ENCODE data around the gene IPO4.

The IPO4 gene, protein sequence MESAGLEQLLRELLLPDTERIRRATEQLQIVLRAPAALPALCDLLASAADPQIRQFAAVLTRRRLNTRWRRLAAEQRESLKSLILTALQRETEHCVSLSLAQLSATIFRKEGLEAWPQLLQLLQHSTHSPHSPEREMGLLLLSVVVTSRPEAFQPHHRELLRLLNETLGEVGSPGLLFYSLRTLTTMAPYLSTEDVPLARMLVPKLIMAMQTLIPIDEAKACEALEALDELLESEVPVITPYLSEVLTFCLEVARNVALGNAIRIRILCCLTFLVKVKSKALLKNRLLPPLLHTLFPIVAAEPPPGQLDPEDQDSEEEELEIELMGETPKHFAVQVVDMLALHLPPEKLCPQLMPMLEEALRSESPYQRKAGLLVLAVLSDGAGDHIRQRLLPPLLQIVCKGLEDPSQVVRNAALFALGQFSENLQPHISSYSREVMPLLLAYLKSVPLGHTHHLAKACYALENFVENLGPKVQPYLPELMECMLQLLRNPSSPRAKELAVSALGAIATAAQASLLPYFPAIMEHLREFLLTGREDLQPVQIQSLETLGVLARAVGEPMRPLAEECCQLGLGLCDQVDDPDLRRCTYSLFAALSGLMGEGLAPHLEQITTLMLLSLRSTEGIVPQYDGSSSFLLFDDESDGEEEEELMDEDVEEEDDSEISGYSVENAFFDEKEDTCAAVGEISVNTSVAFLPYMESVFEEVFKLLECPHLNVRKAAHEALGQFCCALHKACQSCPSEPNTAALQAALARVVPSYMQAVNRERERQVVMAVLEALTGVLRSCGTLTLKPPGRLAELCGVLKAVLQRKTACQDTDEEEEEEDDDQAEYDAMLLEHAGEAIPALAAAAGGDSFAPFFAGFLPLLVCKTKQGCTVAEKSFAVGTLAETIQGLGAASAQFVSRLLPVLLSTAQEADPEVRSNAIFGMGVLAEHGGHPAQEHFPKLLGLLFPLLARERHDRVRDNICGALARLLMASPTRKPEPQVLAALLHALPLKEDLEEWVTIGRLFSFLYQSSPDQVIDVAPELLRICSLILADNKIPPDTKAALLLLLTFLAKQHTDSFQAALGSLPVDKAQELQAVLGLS

DNA sequence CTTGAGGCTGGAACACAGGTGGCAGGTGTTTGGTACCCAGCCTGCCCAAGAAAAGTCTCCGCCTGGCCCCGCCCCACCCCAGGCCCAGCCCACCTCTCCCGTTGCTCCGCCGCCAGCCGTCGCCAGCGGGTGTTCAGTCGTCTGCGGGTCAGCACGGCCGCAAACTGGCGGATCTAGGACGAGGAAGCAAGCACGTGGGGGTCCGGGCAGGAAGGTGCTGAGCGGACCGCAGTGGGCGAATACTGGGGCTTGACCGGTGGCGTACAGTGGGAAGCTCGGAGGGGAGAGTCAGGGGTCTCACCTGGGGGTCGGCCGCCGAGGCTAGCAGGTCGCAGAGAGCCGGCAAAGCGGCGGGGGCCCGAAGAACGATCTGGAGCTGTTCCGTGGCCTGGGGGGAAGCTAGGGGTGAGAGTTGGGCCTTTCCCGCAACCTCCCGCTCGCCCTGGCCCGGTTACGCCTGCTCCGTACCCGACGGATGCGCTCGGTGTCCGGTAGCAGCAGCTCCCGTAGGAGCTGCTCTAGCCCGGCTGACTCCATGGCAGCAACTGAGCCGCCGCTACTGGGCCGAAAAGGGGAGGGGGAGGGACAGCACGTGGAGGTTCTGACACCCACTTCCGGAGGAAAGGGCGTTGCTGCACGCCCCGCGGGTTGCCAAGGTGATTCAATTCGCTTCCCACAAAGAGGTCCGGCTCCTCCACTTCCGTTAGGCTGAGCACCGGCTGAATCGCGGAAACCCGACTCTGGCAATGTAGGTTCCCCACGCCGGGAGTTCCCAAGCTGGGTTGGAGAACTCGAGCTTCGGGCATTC lies at the start of gene IPO4:
TSS of gene IPO4 (minus strand) at position 566 of the 808 bp plus-strand sequence. CDS start at position 537, 29 bp downstream.
- peak within 1 kb of the TSS; percentile 78 for H3K27ac ChIP-seq
- no peak for TF ChIP-seq CTCF (conservative IDR thresholded peaks at IDR 0.05; ENCODE audit: low read depth)
- CTCF ChIA-PET = interaction anchor here (0.6 to 0.9 kb wide), 3 partner anchors 8 to 120 kb away, joined by 3 read pairs; partner anchors contain the start of genes CIDEB and MDP1
- DNase-seq (ENCODE audit: low spot score) = peak; percentile 98
- POLR2A ChIA-PET (ENCODE audit: low non-redundant PET) = interaction anchor here (0.5 kb wide), 1 partner anchor 24 kb away, joined by 4 read pairs; no protein-coding TSS in a partner anchor

DNA sequence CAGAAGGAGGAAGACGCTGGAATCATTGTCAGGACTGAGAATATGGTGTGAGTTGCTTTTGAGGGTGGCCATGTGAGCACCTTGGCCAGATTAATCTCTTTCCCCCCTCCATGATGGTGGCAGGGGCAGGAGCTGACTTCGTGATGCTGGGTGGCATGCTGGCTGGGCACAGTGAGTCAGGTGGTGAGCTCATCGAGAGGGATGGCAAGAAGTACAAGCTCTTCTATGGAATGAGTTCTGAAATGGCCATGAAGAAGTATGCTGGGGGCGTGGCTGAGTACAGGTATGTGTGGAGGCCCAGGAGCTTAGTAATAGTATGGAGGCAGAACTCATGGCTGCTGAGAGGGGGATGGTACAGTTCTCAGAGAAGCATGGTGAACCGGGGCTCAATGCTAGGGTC lies 49.5 kb upstream of the IPO4 start:
- ChIA-PET POLR2A (ENCODE audit: low non-redundant PET) (no interaction called here), CTCF (no interaction called here)
- no peak for TF ChIP-seq CTCF (conservative IDR thresholded peaks at IDR 0.05; ENCODE audit: low read depth)
- H3K27ac ChIP-seq = peak overlapping the region; percentile 42
- DNase-seq (ENCODE audit: low spot score) = peak; percentile 58

DNA sequence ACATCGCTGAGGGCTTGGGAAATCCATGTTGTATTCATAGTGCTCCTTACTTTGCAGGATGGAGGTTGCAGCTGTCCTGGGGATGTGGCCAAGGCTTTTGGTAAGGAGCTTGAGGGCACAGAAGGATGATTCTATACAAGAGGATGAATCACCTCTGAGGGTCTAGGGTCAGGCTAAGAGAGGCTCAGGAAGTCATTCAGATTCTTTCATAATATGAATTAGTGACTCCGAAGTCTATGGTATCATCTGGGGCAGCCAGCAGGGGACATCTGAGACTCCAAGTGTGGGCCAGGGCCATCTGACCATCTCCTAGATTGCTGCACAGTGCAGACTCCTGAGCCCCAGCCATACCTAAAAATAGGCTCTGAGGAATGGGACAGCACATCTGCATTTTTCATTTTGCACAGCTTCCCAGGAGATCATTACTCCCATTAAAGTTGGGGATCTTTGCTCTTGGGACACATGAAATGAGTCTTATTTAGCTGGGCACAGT lies 48.9 kb upstream of the IPO4 start:
- peak overlapping the region; percentile 42; the same call in 1 of the 2 replicates for H3K27ac ChIP-seq
- TF ChIP-seq CTCF (conservative IDR thresholded peaks at IDR 0.05; ENCODE audit: low read depth) = no peak
- no peak for DNase-seq (ENCODE audit: low spot score)
- ChIA-PET CTCF (interaction anchor here (0.5 kb wide), 1 partner anchor 226 kb away, joined by 5 read pairs; no protein-coding TSS in a partner anchor), POLR2A (ENCODE audit: low non-redundant PET) (no interaction called here)

- ChIA-PET POLR2A (ENCODE audit: low non-redundant PET) (no interaction called here), CTCF (no interaction called here)
- H3K27ac ChIP-seq = peak overlapping the region; percentile 42; the same call in 1 of the 2 replicates
- no peak for DNase-seq (ENCODE audit: low spot score)
- TF ChIP-seq CTCF (conservative IDR thresholded peaks at IDR 0.05; ENCODE audit: low read depth) = no peak
Observed at GRCh38 chr14:24236689-24237462, 48.3 kb upstream of the IPO4 start.

DNA sequence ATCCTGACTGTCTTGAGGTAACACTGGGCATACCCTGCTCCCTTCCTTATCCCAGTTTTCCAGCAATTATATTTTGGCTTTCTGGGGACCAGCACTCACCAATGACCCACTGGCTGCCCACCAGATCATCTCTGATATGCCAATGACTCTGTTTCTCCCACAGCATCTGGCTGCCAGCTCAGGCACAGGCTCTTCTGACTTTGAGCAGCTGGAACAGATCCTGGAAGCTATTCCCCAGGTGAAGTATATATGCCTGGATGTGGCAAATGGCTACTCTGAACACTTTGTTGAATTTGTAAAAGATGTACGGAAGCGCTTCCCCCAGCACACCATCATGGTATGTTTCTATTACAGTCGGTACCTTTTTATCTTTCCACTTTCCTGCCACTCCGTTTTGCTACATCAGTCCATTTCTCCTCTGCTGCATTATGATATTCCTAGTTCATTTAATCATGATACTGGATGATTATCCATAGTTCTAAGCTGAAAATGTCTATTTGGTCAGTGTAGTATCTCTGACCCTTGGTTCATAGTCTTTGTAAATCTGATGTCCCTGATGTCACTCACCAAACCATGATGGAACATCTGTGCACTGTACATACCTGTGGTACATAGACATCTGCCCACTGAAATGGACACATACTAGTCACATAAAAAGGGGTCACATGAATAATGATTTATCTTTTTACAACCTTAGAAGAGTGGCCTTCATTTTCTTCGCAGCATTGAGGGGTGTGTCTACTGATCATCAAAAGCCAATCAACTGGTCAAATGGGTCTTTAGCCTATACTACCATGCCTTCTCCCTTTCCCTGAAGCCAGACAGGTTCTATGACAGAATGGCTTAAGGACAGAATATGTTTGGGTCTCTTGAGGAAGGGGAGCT lies 47.4 kb upstream of the IPO4 start:
- ChIA-PET POLR2A (ENCODE audit: low non-redundant PET) (no interaction called here), CTCF (interaction anchor here (1.3 kb wide), 1 partner anchor 62 kb away, joined by 4 read pairs; no protein-coding TSS in a partner anchor)
- H3K27ac ChIP-seq = no peak overlapping the region
- no peak for TF ChIP-seq CTCF (conservative IDR thresholded peaks at IDR 0.05; ENCODE audit: low read depth)
- DNase-seq (ENCODE audit: low spot score) = no peak

Measured in RWPE1 (cell line).